Ishikawa (cell line): Measurements from ENCODE around the gene RET.

Experiments
- CEBPB ChIP-seq: IDR thresholded peaks from 2 replicates; pipeline ENCODE4 v1.6.1; 2012
- CREB1 ChIP-seq: IDR thresholded peaks from 2 replicates; pipeline ENCODE4 v1.6.1; 2012; ENCODE audit warnings: low read depth
- EGR1 ChIP-seq: IDR thresholded peaks from 2 replicates; pipeline ENCODE4 v1.6.1; 2012
- EP300 ChIP-seq: IDR thresholded peaks from 2 replicates; pipeline ENCODE4 v1.6.1; 2012; ENCODE audit warnings: borderline replicate concordance
- FOXM1 ChIP-seq: IDR thresholded peaks from 2 replicates; pipeline ENCODE4 v1.6.1; 2012; ENCODE audit warnings: low read depth, borderline replicate concordance
- NFIC ChIP-seq: IDR thresholded peaks from 2 replicates; pipeline ENCODE4 v1.6.1; 2012
- RAD21 ChIP-seq: IDR thresholded peaks from 2 replicates; pipeline ENCODE4 v1.6.1; 2012; ENCODE audit warnings: low read depth
- REST ChIP-seq: IDR thresholded peaks from 2 replicates; pipeline ENCODE4 v1.6.1; 2012; ENCODE audit warnings: low read depth, mild to moderate bottlenecking
- TAF1 ChIP-seq: IDR thresholded peaks from 2 replicates; pipeline ENCODE4 v1.6.1; 2012; ENCODE audit warnings: low read depth, mild to moderate bottlenecking
- TCF12 ChIP-seq: IDR thresholded peaks from 2 replicates; pipeline ENCODE4 v1.6.1; 2012; ENCODE audit warnings: low read depth
- TEAD4 ChIP-seq: IDR thresholded peaks from 2 replicates; pipeline ENCODE4 v1.6.1; 2012
- YY1 ChIP-seq: IDR thresholded peaks from 2 replicates; pipeline ENCODE4 v1.6.1; 2012; ENCODE audit warnings: low read depth
- ZBTB7A ChIP-seq: IDR thresholded peaks from 2 replicates; pipeline ENCODE4 v1.6.1; 2012; ENCODE audit warnings: low read depth
- TF ChIP-seq, protein P1 (sequence below): IDR thresholded peaks from 2 replicates; pipeline ENCODE4 v1.6.1; 2012
- TF ChIP-seq, protein P2 (sequence below): IDR thresholded peaks from 2 replicates; pipeline ENCODE4 v1.6.1; 2012

RET gene

GRCh38 chr10:43115881-43116595, 39.2 kb downstream of the RET start:
- no peak for TF ChIP-seq FOXM1
- no peak for TF ChIP-seq EP300

GRCh38 chr10:43116596-43116995, 39.7 kb downstream of the RET start:
- no peak for TF ChIP-seq FOXM1
- TF ChIP-seq EGR1: no peak
- no peak for TF ChIP-seq RAD21
- no peak for TF ChIP-seq CREB1
- TF ChIP-seq ZBTB7A: no peak
- TF ChIP-seq, protein P1, sequence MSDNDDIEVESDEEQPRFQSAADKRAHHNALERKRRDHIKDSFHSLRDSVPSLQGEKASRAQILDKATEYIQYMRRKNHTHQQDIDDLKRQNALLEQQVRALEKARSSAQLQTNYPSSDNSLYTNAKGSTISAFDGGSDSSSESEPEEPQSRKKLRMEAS: no peak
- TF ChIP-seq YY1: no peak
- TF ChIP-seq TCF12: no peak
- TF ChIP-seq TAF1: no peak
- TF ChIP-seq, protein P2, sequence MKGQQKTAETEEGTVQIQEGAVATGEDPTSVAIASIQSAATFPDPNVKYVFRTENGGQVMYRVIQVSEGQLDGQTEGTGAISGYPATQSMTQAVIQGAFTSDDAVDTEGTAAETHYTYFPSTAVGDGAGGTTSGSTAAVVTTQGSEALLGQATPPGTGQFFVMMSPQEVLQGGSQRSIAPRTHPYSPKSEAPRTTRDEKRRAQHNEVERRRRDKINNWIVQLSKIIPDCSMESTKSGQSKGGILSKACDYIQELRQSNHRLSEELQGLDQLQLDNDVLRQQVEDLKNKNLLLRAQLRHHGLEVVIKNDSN: no peak
- no peak for TF ChIP-seq REST

- no peak for TF ChIP-seq CREB1
- TF ChIP-seq, protein P2: no peak
- TF ChIP-seq EGR1: no peak
- no peak for TF ChIP-seq TCF12
- no peak for TF ChIP-seq ZBTB7A
- no peak for TF ChIP-seq RAD21
- TF ChIP-seq TEAD4: no peak
- TF ChIP-seq YY1: no peak
- no peak for TF ChIP-seq CEBPB
- TF ChIP-seq NFIC: no peak
- TF ChIP-seq TAF1: no peak
- no peak for TF ChIP-seq FOXM1
- no peak for TF ChIP-seq REST
- TF ChIP-seq, protein P1: no peak
- TF ChIP-seq EP300: no peak
Measured at GRCh38 chr10:43117031-43117776, 40.3 kb downstream of the RET start.

- no peak for TF ChIP-seq FOXM1
- TF ChIP-seq CREB1: no peak
- no peak for TF ChIP-seq CEBPB
- TF ChIP-seq EGR1: no peak
Measured at GRCh38 chr10:43117777-43118583, 41.1 kb downstream of the RET start.

DNA sequence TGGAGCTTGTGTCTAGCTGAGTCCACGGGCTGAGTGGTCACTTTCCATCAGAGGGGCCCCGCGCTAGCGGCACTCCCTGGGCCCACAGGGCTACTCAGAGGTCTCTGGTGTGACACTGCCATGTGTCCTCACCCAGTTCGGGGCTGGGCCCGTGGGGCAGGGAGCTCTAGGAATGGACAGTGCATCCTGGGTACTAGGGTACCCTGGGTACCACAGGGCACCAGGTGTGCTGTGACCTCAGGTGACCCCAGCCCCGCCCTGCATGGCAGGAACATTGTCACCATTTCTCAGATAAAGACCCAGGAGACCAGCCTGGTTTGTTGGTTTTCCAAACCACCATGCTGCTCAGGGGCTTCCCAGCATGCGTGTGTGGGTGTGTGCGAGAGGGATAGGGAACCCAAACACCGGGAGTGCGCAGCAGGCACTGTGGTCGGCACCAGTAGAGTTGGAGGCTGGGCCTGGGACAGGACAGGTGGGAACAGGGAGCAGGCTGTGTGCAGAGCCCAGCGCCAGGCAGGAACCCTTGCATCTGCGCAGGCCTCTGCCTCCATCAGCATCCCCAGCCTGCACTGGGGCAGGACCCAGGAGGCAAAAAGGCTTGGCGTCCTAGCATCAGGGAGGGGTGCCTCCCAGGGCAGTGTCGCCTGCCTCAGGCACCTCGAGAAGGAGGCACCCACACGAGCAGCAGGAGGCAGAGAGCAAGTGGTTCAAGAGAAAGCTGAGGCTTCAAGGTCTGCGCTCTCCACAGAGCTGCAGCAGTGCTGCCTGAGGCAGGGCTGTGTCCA, 42.0 kb downstream of the RET start:
- TF ChIP-seq EP300 (no peak), TEAD4 (no peak), TAF1 (no peak), FOXM1 (no peak), REST (no peak), TCF12 (no peak), RAD21 (no peak), YY1 (no peak), NFIC (no peak), CREB1 (no peak), ZBTB7A (no peak), EGR1 (no peak), CEBPB (no peak)
- TF ChIP-seq, protein P1: no peak
- TF ChIP-seq, protein P2: no peak
